K562 (cell line): ENCODE results near the gene PMEPA1. TPM values are rescaled to one million over a fixed set of nuclear protein-coding genes. Genes with fewer than 3 reads are reported as not detected.

Experiments
- CREM ChIP-seq: IDR thresholded peaks from 2 replicates; pipeline ENCODE4 v1.6.1; 2014; ENCODE audit warnings: antibody characterized with exemption, low read depth
- E2F8 ChIP-seq: fragments of 450-650 bp; IDR thresholded peaks from 2 replicates; pipeline ENCODE4 v1.7.1; 2018; ENCODE audit warnings: mild to moderate bottlenecking, low read depth; ENCODE audit not compliant: partially characterized antibody
- JUND ChIP-seq, 2 experiments: IDR thresholded peaks; 2 replicates in 1 of 2; 3 replicates in 1 of 2; pipeline ENCODE4 v1.6.1; 2011; ENCODE audit warnings: borderline replicate concordance in 2 of 2, low read depth in 2 of 2, low read length in 2 of 2, improper control_type of control experiment in 1 of 2, missing biosample characterization in 1 of 2, missing genetic modification characterization in 1 of 2, missing genetic modification reagents in 1 of 2
- KAT2B ChIP-seq: IDR thresholded peaks from one replicate; pipeline ENCODE4 v1.6.1; 2012; ENCODE audit warnings: low read depth, mild to moderate bottlenecking, control low read depth, inconsistent platforms, low read length, moderate library complexity
- NCOA1 ChIP-seq: fragments of 450-650 bp; IDR thresholded peaks from 2 replicates; pipeline ENCODE4 v1.6.1; 2016; ENCODE audit warnings: low read depth
- RNF219 ChIP-seq: fragments of 250-450 bp; sonication (Bioruptor Pico); IDR thresholded peaks from 2 replicates; pipeline ENCODE4 v1.5.0; 2022; ENCODE audit warnings: mild to moderate bottlenecking
- UBTF ChIP-seq, 2 experiments: IDR thresholded peaks; 2 replicates each; pipeline ENCODE4 v1.6.1; 2012; ENCODE audit warnings: improper control_type of control experiment in 2 of 2, low read depth in 2 of 2, low read length in 2 of 2, borderline replicate concordance in 1 of 2
- ZNF699 ChIP-seq: fragments of 250-450 bp; sonication (Bioruptor Pico); IDR thresholded peaks from 2 replicates; pipeline ENCODE4 v1.8.0; 2021; ENCODE audit warnings: mild to moderate bottlenecking, moderate library complexity; ENCODE audit not compliant: insufficient replicate concordance
- polyA plus RNA-seq, 8 experiments: library from polyadenylated mRNA; depleted of rRNA in 4 of 8; stranded (reverse) in 5 of 8; unstranded in 3 of 8; fragments of >200 nt; fragmentation: Nextera tagmentation in 2 of 8; fragmentation: Illumina TruSeq in 1 of 8; extraction: Ambion mirVana in 2 of 8; extraction: Trizol in 1 of 8; gene quantifications; 2 replicates each; pipeline versions ENCODE4 v1.2.1 to v1.2.3, GENCODE V29; 2011 to 2014; ENCODE audit warnings: inconsistent platforms in 1 of 8, missing spikeins in 1 of 8
- total RNA-seq, 7 experiments: library from RNA; depleted of rRNA in 6 of 7; stranded (reverse); fragments of >200 nt in 6 of 7; fragmentation: Illumina TruSeq in 2 of 7; extraction: Trizol in 2 of 7; gene quantifications; 2 replicates each; pipeline versions ENCODE4 v1.2.1 to v1.2.3, GENCODE V29; 2011 to 2021; ENCODE audit warnings: low replicate concordance in 1 of 7

PMEPA1 gene
- total and polyA plus RNA-seq, 9 of the 15 experiments (the other 6 are each of a cell fraction or from before 2014, with no cell fraction given) = 0.16 TPM; not detected in 8

GRCh38 chr20:57666834-57667157 lies 43.0 kb downstream of the PMEPA1 start (continued):
- TF ChIP-seq E2F8 (no peak), ZNF699 (CRISPR knock-in tag) (no peak), KAT2B (no peak), NCOA1 (no peak), CREM (no peak), JUND (IDR thresholded peaks at IDR 0.05; ENCODE audit: borderline replicate concordance, low read depth, low read length) (no peak), JUND (tag; IDR thresholded peaks at IDR 0.05; ENCODE audit: borderline replicate concordance, low read depth, low read length) (no peak), UBTF (IDR thresholded peaks at IDR 0.05; ENCODE audit: borderline replicate concordance in 1 of 2, low read depth in 2 of 2, low read length in 2 of 2) (no peak), RNF219 (CRISPR knock-in tag) (no peak)
